Adrenal gland (tissue), 12 donors: ENCODE data around the gene TTLL1. TPM values are rescaled to one million over a fixed set of nuclear protein-coding genes. Genes with fewer than 3 reads are reported as not detected.

ENCODE experiments used
- DNase-seq, 7 donors: peaks; one replicate each; pipeline ENCODE4 v3.0.0-alpha.2; 2019 to 2020
- H3K27ac ChIP-seq, 5 donors: fragments of 200-600 bp; sonication (generic) in 4 of 5; 1 replicate in 3 of 5; 2 replicates in 2 of 5; pipeline versions ENCODE4 v1.5.1 to v1.8.0; 2016 to 2020; ENCODE audit warnings: mild to moderate bottlenecking in 1 of 5
- H3K27me3 ChIP-seq: fragments of 200-600 bp; 2 replicates; pipeline ENCODE4 v1.8.0; 2021
- H3K36me3 ChIP-seq, 2 donors: fragments of 200-600 bp; replicated peaks in 1 of 2; 1 replicate in 1 of 2; 2 replicates in 1 of 2; pipeline versions ENCODE4 v1.5.1 to v1.8.0; 2018 to 2022
- H3K4me1 ChIP-seq, 2 donors: fragments of 200-600 bp; replicated peaks in 1 of 2; 1 replicate in 1 of 2; 2 replicates in 1 of 2; pipeline versions ENCODE4 v1.5.1 to v1.8.0; 2018 to 2021
- H3K4me3 ChIP-seq, 4 donors: fragments of 200-600 bp; sonication (generic) in 3 of 4; one replicate each; pipeline ENCODE4 v1.5.1; 2016 to 2018
- H3K9me3 ChIP-seq, 3 donors: fragments of 200-600 bp; sonication (generic) in 1 of 3; replicated peaks in 1 of 3; 1 replicate in 2 of 3; 2 replicates in 1 of 3; pipeline versions ENCODE4 v1.5.1 to v1.8.0; 2016 to 2021
- POLR2A ChIP-seq, 2 donors: fragments of 450-650 bp; IDR thresholded peaks; one replicate each; pipeline ENCODE4 v1.6.1; 2017; ENCODE audit warnings: antibody characterized with exemption in 2 of 2, mild to moderate bottlenecking in 2 of 2, moderate library complexity in 1 of 2
- WGBS, 4 donors: extraction: QIAGEN DNeasy Blood & Tissue Kit in 2 of 4; methylation state at CpG; one replicate each; pipeline versions ENCODE4 v1.1.5 to v1.1.7; 2013 to 2017; 5-methylcytosine and 5-hydroxymethylcytosine counted together
- intact Hi-C, 2 donors: fragments of 100-400 bp; cut with DNase I; formaldehyde crosslinking; loops; one replicate each; pipeline versions ENCODE4 v1.14.1 to v1.15.0; 2022 to 2023
- polyA plus RNA-seq, 3 donors: library from polyadenylated mRNA; stranded (reverse); fragments of 200-250 nt in 2 of 3; fragments of 350-450 nt in 1 of 3; fragmentation: Illumina TruSeq in 1 of 3; extraction: RNeasy Lipid Tissue Mini Kit (QIAGEN cat#74804) in 1 of 3; gene quantifications; one replicate each; pipeline ENCODE4 v1.2.3, GENCODE V29; 2013 to 2014
- total RNA-seq, 9 donors: library from RNA; depleted of rRNA in 4 of 9; stranded (reverse); fragments of >200 nt in 4 of 9; fragments of 120-200 nt in 1 of 9; fragmentation: NEBNext Ultra II Directional in 1 of 9; extraction: Animal tissue kit (Norgen Biotek cat#: 25700) in 1 of 9; gene quantifications; one replicate each; pipeline versions ENCODE4 v1.1.0 to v1.2.4, GENCODE V29; 2013 to 2023
- TF ChIP-seq, protein P1 (sequence below), 6 experiments: fragments of 450-650 bp in 4 of 6; fragments of 200-600 bp in 2 of 6; sonication (generic) in 1 of 6; IDR thresholded peaks; 1 replicate in 5 of 6; 2 replicates in 1 of 6; pipeline versions ENCODE4 v1.5.1 to v1.8.0; 2016 to 2021; ENCODE audit warnings: antibody characterized with exemption in 6 of 6, mild to moderate bottlenecking in 2 of 6, moderate library complexity in 1 of 6
- donor health status: healthy with polysubstance abuse.
- donor health status: Bipolar disorder and iron deficiency.
- donor health status: DM: yes; HTN: yes; CAD: no.
- donor health status: DM: no; HTN: no; CAD: no.
- donor health status: DM: no; HTN: no; CAD: no.
- donor health status: DM: yes; HTN: yes; CAD: no.

TTLL1 gene
- total and polyA plus RNA-seq, 12 donors = 5.0 to 14.1 (median 8.3) TPM

GRCh38 chr22:43013355-43014315, 75.6 kb downstream of the TTLL1 start:
- TF ChIP-seq, protein P1, sequence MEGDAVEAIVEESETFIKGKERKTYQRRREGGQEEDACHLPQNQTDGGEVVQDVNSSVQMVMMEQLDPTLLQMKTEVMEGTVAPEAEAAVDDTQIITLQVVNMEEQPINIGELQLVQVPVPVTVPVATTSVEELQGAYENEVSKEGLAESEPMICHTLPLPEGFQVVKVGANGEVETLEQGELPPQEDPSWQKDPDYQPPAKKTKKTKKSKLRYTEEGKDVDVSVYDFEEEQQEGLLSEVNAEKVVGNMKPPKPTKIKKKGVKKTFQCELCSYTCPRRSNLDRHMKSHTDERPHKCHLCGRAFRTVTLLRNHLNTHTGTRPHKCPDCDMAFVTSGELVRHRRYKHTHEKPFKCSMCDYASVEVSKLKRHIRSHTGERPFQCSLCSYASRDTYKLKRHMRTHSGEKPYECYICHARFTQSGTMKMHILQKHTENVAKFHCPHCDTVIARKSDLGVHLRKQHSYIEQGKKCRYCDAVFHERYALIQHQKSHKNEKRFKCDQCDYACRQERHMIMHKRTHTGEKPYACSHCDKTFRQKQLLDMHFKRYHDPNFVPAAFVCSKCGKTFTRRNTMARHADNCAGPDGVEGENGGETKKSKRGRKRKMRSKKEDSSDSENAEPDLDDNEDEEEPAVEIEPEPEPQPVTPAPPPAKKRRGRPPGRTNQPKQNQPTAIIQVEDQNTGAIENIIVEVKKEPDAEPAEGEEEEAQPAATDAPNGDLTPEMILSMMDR (IDR thresholded peaks at IDR 0.05) = no peak
- peak in 1 of 2 donors; percentile 38 for TF ChIP-seq POLR2A (IDR thresholded peaks at IDR 0.05)
- intact Hi-C loops = loop anchor here in 1 of 2 donors (10.0 kb wide), 1 partner anchor 129 kb away; no protein-coding TSS in a partner anchor

GRCh38 chr22:43012390-43012789, 76.8 kb downstream of the TTLL1 start:
- peak overlapping the region in 3 of 5 donors; percentile 76 to 94 (median 82) for H3K27ac ChIP-seq
- H3K4me1 ChIP-seq = peaks cover 35 to 64% of the 10 kb centered on the region in 2 donors
- H3K4me3 ChIP-seq = no peak overlapping the region
- 80 to 86% (median 83%) methylated on average over 6 of the region's 6 CpGs for WGBS, 4 donors
- TF ChIP-seq POLR2A (IDR thresholded peaks at IDR 0.05) = no peak
- TF ChIP-seq, protein P1 (IDR thresholded peaks at IDR 0.05) = no peak
- DNase-seq = no peak
- no peaks in the 10 kb centered on the region for H3K9me3 ChIP-seq
- H3K27me3 ChIP-seq = no peaks in the 10 kb centered on the region
- H3K36me3 ChIP-seq = no peaks in the 10 kb centered on the region
- intact Hi-C loops = loop anchor here in 1 of 2 donors (10.0 kb wide), 1 partner anchor 128 kb away; no protein-coding TSS in a partner anchor

More at GRCh38 chr22:43013355-43014315, 75.6 kb downstream of the TTLL1 start:
- Histone ChIP-seq H3K27me3 (no peaks in the 10 kb centered on the region), H3K4me1 (peaks cover 31 to 51% of the 10 kb centered on the region in 2 donors), H3K9me3 (no peaks in the 10 kb centered on the region), H3K36me3 (no peaks in the 10 kb centered on the region), H3K27ac (peak overlapping the region in 4 of 5 donors; percentile 6 to 94 (median 79)), H3K4me3 (peak overlapping the region in 2 of 4 donors; percentile 74 to 93)
- peak in 6 of 7 donors; percentile 53 to 74 (median 69) for DNase-seq
- WGBS, 4 donors = 9 to 13% (median 10%) methylated on average over 10 to 16 of the region's 16 CpGs

DNA sequence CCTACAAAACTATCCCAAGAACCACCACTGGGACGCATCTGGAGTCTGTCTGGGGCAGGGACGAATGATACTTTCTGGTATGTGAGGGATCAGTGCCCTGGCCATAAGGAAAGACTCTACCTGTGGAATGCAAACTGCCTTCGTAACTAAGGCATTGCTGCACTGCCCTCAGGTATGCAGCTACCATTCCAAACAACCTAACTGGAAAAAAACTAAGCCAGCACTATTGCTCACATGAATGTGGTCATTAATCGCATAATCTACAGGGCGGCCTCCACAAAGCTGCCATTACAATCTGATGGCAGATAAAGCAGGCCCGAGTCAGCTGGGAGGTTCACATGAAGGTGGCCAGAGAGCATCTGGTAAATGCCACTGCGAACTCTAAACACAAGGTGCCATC, 78.1 kb downstream of the TTLL1 start:
- Histone ChIP-seq H3K9me3 (no peaks in the 10 kb centered on the region), H3K27me3 (no peaks in the 10 kb centered on the region), H3K36me3 (no peaks in the 10 kb centered on the region), H3K27ac (peak overlapping the region in 4 of 5 donors; percentile 11 to 66 (median 48)), H3K4me3 (no peak overlapping the region), H3K4me1 (peaks cover 35 to 70% of the 10 kb centered on the region in 2 donors)
- 60 to 66% (median 62%) methylated on average over 7 of the region's 7 CpGs for WGBS, 4 donors
- no peak for TF ChIP-seq POLR2A (IDR thresholded peaks at IDR 0.05)
- TF ChIP-seq, protein P1 (IDR thresholded peaks at IDR 0.05) = no peak
- peak in 2 of 7 donors; percentile 39 to 53 for DNase-seq
- intact Hi-C loops = loop anchor here in 1 of 2 donors (10.0 kb wide), 1 partner anchor 126 kb away; no protein-coding TSS in a partner anchor

- intact Hi-C loops = no loop called here
- WGBS, 4 donors = 34 to 56% (median 45%) methylated on average over 4 of the region's 4 CpGs
- Histone ChIP-seq H3K27ac (peak overlapping the region; percentile 25 to 83 (median 45)), H3K4me3 (no peak overlapping the region), H3K27me3 (no peaks in the 10 kb centered on the region), H3K4me1 (peaks cover 47 to 83% of the 10 kb centered on the region in 2 donors), H3K9me3 (no peaks in the 10 kb centered on the region), H3K36me3 (no peaks in the 10 kb centered on the region)
- peak in 4 of 7 donors; percentile 47 to 67 (median 61) for DNase-seq
- TF ChIP-seq, protein P1 (IDR thresholded peaks at IDR 0.05) = no peak
- TF ChIP-seq POLR2A (IDR thresholded peaks at IDR 0.05) = no peak
These were observed 79.7 kb downstream of the TTLL1 start for GRCh38 chr22:43009444-43009843.
